HG03354 (cell line): Measurements from ENCODE around the gene SLK.

Experiments
- ATAC-seq: cut with Tn5 transposase; IDR thresholded peaks from one replicate; pipeline ENCODE4 v1.9.1; 2021; ENCODE audit warnings: mild to moderate bottlenecking; ENCODE audit not compliant: unreplicated experiment, poor library complexity, severe bottlenecking

SLK gene

GRCh38 chr10:104077663-104078151, 110.8 kb downstream of the SLK start:
- no peak for ATAC-seq
